Muscle layer of colon (tissue), 2 donors: ENCODE results near the gene NF2.
"Not testable (repeated sequence)": the region's sequence is repeated elsewhere in the genome, so short reads cannot be mapped to it uniquely, and the experiment has no call there.

Experiments
- H3K27ac ChIP-seq: one replicate; pipeline ENCODE4 v1.7.0; 2013; ENCODE audit warnings: low read depth, mild to moderate bottlenecking, low read length, moderate library complexity
- H3K27me3 ChIP-seq, 2 donors: one replicate each; pipeline ENCODE4 v1.7.0; 2013; ENCODE audit warnings: low read length in 2 of 2, mild to moderate bottlenecking in 2 of 2; ENCODE audit not compliant: insufficient read depth in 2 of 2, control insufficient read depth in 1 of 2
- H3K36me3 ChIP-seq: one replicate; pipeline ENCODE4 v1.7.0; 2013; ENCODE audit warnings: mild to moderate bottlenecking, low read length; ENCODE audit not compliant: insufficient read depth
- H3K4me1 ChIP-seq: one replicate; pipeline ENCODE4 v1.7.0; 2013; ENCODE audit warnings: mild to moderate bottlenecking, low read length; ENCODE audit not compliant: insufficient read depth
- H3K4me3 ChIP-seq, 2 donors: one replicate each; pipeline ENCODE4 v1.7.0; 2013; ENCODE audit warnings: low read length in 2 of 2, low read depth in 1 of 2, mild to moderate bottlenecking in 1 of 2, moderate library complexity in 1 of 2
- H3K9ac ChIP-seq: one replicate; pipeline ENCODE4 v1.7.0; 2013; ENCODE audit warnings: low read length
- H3K9me3 ChIP-seq: one replicate; pipeline ENCODE4 v1.7.0; 2013; ENCODE audit warnings: mild to moderate bottlenecking, low read length
- donor health status: abdominal sarcoma.
- donor health status: Adenocarcinoma of cecum.

NF2 gene

GRCh38 chr22:29574762-29575450 is 28.5 kb upstream of the NF2 start:
- no peaks in the 10 kb centered on the region for H3K27me3 ChIP-seq
- H3K9ac ChIP-seq = no peak overlapping the region
- H3K9me3 ChIP-seq = no peaks in the 10 kb centered on the region
- no peaks in the 10 kb centered on the region for H3K4me1 ChIP-seq
- H3K4me3 ChIP-seq = no peak overlapping the region
- H3K36me3 ChIP-seq = peaks cover 4% of the 10 kb centered on the region
- no peak overlapping the region for H3K27ac ChIP-seq

DNA sequence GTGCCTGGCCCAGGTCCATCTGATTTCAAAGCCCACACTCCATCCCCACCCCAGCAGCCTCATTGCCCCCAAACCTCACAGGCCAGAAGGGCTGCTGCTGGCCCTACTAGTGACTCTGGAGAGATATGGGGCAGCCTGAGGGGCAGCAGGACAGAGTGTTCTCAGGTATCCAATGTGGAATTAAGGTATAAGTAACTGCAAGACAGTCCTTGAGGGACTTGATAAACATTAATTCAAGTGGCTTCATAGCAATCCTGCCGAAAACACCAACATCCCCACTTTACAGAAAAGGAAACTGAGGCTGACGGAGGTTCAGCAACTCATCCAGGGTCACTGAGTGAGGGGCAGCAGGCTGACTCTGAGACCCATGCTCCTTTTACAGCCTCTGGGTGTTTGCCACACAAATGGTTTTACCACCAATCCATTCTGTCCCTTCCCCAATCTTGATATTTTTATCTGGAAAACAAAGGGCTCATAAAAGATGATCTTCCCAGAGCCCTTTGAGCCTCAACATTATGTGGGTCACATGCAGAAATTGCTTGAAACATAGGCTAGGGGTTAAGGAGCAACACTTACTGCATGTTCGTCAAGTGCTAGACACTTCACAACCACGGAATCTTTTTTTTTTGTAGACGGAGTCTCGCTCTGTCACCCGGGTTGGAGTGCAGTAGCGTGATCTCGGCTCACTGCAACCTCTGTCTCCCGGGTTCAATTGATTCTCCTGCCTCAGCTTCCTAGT is 24.8 kb upstream of the NF2 start:
- H3K27ac ChIP-seq = no peak overlapping the region
- no peaks in the 10 kb centered on the region for H3K27me3 ChIP-seq
- H3K36me3 ChIP-seq = no peaks in the 10 kb centered on the region
- peaks cover 3% of the 10 kb centered on the region for H3K4me1 ChIP-seq
- H3K9ac ChIP-seq = no peak overlapping the region
- no peaks in the 10 kb centered on the region for H3K9me3 ChIP-seq
- H3K4me3 ChIP-seq = no peak overlapping the region

DNA sequence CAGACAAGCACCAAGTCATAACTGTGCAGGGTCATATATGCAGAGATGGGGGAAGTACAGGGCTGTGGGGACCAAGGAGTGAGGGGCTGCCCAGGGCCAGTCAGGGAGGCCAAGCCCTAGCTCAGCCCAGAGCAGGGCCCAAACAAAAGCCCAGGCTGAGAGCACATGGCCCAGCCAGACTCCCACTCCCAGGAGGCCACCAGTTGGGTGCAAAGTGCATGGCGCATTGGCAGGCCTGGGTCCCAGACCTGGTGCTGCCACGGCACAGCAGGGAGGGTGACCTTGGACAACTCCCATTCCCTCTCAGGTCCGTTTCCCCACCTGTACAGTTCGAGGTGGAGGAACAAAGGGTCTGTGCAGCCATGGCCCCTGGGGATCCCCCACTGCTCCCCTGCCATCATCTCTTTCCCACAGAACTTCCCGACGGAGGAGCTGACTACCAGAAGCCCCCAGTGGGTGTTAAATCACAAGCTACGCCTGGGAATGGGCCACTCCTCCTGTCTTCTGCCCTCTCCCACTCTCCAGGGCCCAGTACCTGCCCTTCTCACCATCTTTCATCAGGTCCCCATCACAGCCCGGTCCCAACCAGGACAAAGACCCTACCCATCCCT is 23.1 kb upstream of the NF2 start:
- Histone ChIP-seq H3K27ac (peak overlapping the region; percentile 70), H3K36me3 (no peaks in the 10 kb centered on the region)

GRCh38 chr22:29581799-29582198 is 21.6 kb upstream of the NF2 start:
- Histone ChIP-seq H3K27ac (no peak overlapping the region), H3K36me3 (no peaks in the 10 kb centered on the region), H3K4me3 (no peak overlapping the region), H3K9me3 (no peaks in the 10 kb centered on the region), H3K27me3 (no peaks in the 10 kb centered on the region), H3K9ac (no peak overlapping the region), H3K4me1 (peaks cover 3% of the 10 kb centered on the region)

More for the DNA sequence above, 23.1 kb upstream of the NF2 start:
- Histone ChIP-seq H3K9me3 (no peaks in the 10 kb centered on the region), H3K4me3 (peak overlapping the region; percentile 40 to 64), H3K9ac (no peak overlapping the region), H3K27me3 (no peaks in the 10 kb centered on the region), H3K4me1 (peaks cover 3% of the 10 kb centered on the region)

DNA sequence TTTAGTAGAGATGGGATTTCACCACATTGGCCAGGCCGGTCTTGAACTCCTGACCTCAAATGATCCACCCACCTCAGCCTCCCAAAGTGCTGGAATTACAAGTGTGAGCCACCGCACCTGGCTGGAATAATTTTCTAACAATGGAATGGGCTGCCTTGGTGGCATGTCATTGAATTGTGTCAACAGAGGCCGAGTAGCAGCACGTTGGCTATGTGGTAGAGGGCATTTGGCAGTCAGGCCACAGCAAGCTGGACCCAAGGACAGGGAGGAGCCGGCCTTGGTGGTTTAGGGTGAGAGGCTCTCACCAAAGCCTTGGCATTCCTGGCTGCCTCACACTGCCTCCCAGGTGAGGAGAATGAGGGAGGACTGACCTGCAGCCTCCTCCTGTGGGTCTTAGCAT is 18.5 kb upstream of the NF2 start:
- Histone ChIP-seq H3K36me3 (no peaks in the 10 kb centered on the region), H3K9me3 (no peaks in the 10 kb centered on the region), H3K27ac (no peak overlapping the region), H3K4me3 (no peak overlapping the region), H3K27me3 (no peaks in the 10 kb centered on the region), H3K4me1 (peaks cover 3% of the 10 kb centered on the region), H3K9ac (no peak overlapping the region)

GRCh38 chr22:29586193-29586705 is 17.2 kb upstream of the NF2 start:
- not testable (repeated sequence) for H3K4me1 ChIP-seq, H3K36me3 ChIP-seq, H3K27ac ChIP-seq, H3K9ac ChIP-seq, H3K27me3 ChIP-seq, H3K4me3 ChIP-seq, H3K9me3 ChIP-seq

GRCh38 chr22:29587938-29588699 is 15.3 kb upstream of the NF2 start:
- no peaks in the 10 kb centered on the region for H3K4me1 ChIP-seq
- H3K36me3 ChIP-seq = no peaks in the 10 kb centered on the region
- H3K27me3 ChIP-seq = no peaks in the 10 kb centered on the region
- H3K9me3 ChIP-seq = no peaks in the 10 kb centered on the region
- no peak overlapping the region for H3K27ac ChIP-seq
- H3K4me3 ChIP-seq = no peak overlapping the region
- no peak overlapping the region for H3K9ac ChIP-seq

GRCh38 chr22:29593923-29594322 is 9.5 kb upstream of the NF2 start:
- no peaks in the 10 kb centered on the region for H3K27me3 ChIP-seq
- no peaks in the 10 kb centered on the region for H3K36me3 ChIP-seq
- no peaks in the 10 kb centered on the region for H3K4me1 ChIP-seq
- no peak overlapping the region for H3K4me3 ChIP-seq
- no peaks in the 10 kb centered on the region for H3K9me3 ChIP-seq
- no peak overlapping the region for H3K27ac ChIP-seq
- H3K9ac ChIP-seq = no peak overlapping the region

- H3K4me3 ChIP-seq, H3K27me3 ChIP-seq, H3K9ac ChIP-seq, H3K27ac ChIP-seq, H3K4me1 ChIP-seq, H3K9me3 ChIP-seq, H3K36me3 ChIP-seq: not testable (repeated sequence)
These were observed 9.0 kb upstream of the NF2 start for GRCh38 chr22:29594447-29594846.

- Histone ChIP-seq H3K27ac (no peak overlapping the region), H3K27me3 (no peaks in the 10 kb centered on the region), H3K9ac (no peak overlapping the region), H3K36me3 (no peaks in the 10 kb centered on the region), H3K4me3 (no peak overlapping the region), H3K9me3 (no peaks in the 10 kb centered on the region), H3K4me1 (no peaks in the 10 kb centered on the region)
These were observed 7.0 kb upstream of the NF2 start for GRCh38 chr22:29596408-29596807.
